Keratinocyte (primary cell): Measurements from ENCODE around the gene VCL. TPM values are rescaled to one million over a fixed set of nuclear protein-coding genes. Genes with fewer than 3 reads are reported as not detected.

Experiments used
- DNase-seq: peaks from one replicate; pipeline ENCODE4 v3.0.0-alpha.2; 2011; ENCODE audit warnings: low read depth, missing footprints, low spot score
- FAIRE-seq: peaks from 2 replicates; lab custom pipeline; 2011; peaks lifted over from hg19 to GRCh38; lab: Jason Lieb, UNC
- H2AFZ ChIP-seq: 2 replicates; pipeline ENCODE4 v1.6.0; 2012; ENCODE audit warnings: low read length, control low read depth, inconsistent platforms; ENCODE audit not compliant: control insufficient read depth
- H3K27ac ChIP-seq: 2 replicates; pipeline ENCODE4 v1.5.1; 2011; ENCODE audit warnings: low read length; ENCODE audit not compliant: control insufficient read depth, insufficient read depth
- H3K27me3 ChIP-seq: 3 replicates; pipeline ENCODE4 v1.6.0; 2011; ENCODE audit warnings: low read length; ENCODE audit not compliant: control insufficient read depth, insufficient read depth; ENCODE audit errors: extremely low read depth
- H3K36me3 ChIP-seq, 2 experiments: 2 replicates in 1 of 2; 3 replicates in 1 of 2; pipeline ENCODE4 v1.5.1; 2011; ENCODE audit warnings: low read length in 2 of 2, mild to moderate bottlenecking in 1 of 2; ENCODE audit not compliant: control insufficient read depth in 2 of 2, insufficient read depth in 2 of 2; ENCODE audit errors: extremely low read depth in 1 of 2
- H3K4me1 ChIP-seq: 3 replicates; pipeline ENCODE4 v1.5.1; 2011; ENCODE audit warnings: low read length; ENCODE audit not compliant: control insufficient read depth, insufficient read depth; ENCODE audit errors: extremely low read depth
- H3K4me2 ChIP-seq: 3 replicates; pipeline ENCODE4 v1.6.0; 2011; ENCODE audit warnings: low read depth, low read length; ENCODE audit not compliant: control insufficient read depth, insufficient read depth; ENCODE audit errors: extremely low read depth
- H3K4me3 ChIP-seq, 3 experiments: fragments of 200-600 bp in 1 of 3; sonication (generic) in 1 of 3; 2 replicates in 2 of 3; 3 replicates in 1 of 3; pipeline ENCODE4 v1.5.1; 2011 to 2016; ENCODE audit warnings: low read length in 3 of 3, mild to moderate bottlenecking in 3 of 3, control low read depth in 2 of 3, inconsistent platforms in 1 of 3, low read depth in 1 of 3, mixed read lengths in 1 of 3, mixed run types in 1 of 3, moderate library complexity in 1 of 3; ENCODE audit not compliant: control insufficient read depth in 2 of 3, insufficient read depth in 2 of 3; ENCODE audit errors: extremely low read depth in 1 of 3
- H3K79me2 ChIP-seq: 2 replicates; pipeline ENCODE4 v1.6.0; 2012; ENCODE audit warnings: low read length; ENCODE audit not compliant: control insufficient read depth, insufficient read depth
- H3K9ac ChIP-seq: 3 replicates; pipeline ENCODE4 v1.6.0; 2011; ENCODE audit warnings: low read length; ENCODE audit not compliant: control insufficient read depth, insufficient read depth; ENCODE audit errors: extremely low read depth
- H3K9me1 ChIP-seq: 3 replicates; pipeline ENCODE4 v1.6.0; 2011; ENCODE audit warnings: low read length; ENCODE audit not compliant: control insufficient read depth, insufficient read depth; ENCODE audit errors: extremely low read depth
- H3K9me3 ChIP-seq: 2 replicates; pipeline ENCODE4 v1.5.1; 2012; ENCODE audit warnings: low read depth, low read length; ENCODE audit not compliant: control insufficient read depth
- H4K20me1 ChIP-seq: 3 replicates; pipeline ENCODE4 v1.6.0; 2011; ENCODE audit warnings: low read length; ENCODE audit not compliant: control insufficient read depth, insufficient read depth; ENCODE audit errors: extremely low read depth
- CTCF ChIP-seq, 3 experiments: IDR thresholded peaks in 1 of 3; conservative IDR thresholded peaks in 1 of 3; optimal IDR thresholded peaks in 1 of 3; 2 replicates in 2 of 3; 3 replicates in 1 of 3; pipeline versions ENCODE3 to v1.5.1; 2011; ENCODE audit warnings: low read length in 3 of 3, mild to moderate bottlenecking in 3 of 3, moderate library complexity in 2 of 3, control low read depth in 1 of 3, inconsistent platforms in 1 of 3; ENCODE audit not compliant: insufficient read depth in 2 of 3; ENCODE audit errors: extremely low read depth in 1 of 3
- EZH2 ChIP-seq: IDR thresholded peaks from one replicate; pipeline ENCODE4 v1.6.1; 2012; ENCODE audit warnings: inconsistent platforms, mild to moderate bottlenecking, low read length, moderate library complexity
- dilution Hi-C: fragments of 300-500 bp; cut with MboI; formaldehyde crosslinking; loops from one replicate; pipeline ENCODE4 v1.7.0; 2020; ENCODE audit warnings: low sequenced_read_pairs; ENCODE audit not compliant: extremely low pct_ligation_motif_present
- polyA plus RNA-seq, 5 experiments: library from polyadenylated mRNA; depleted of rRNA in 3 of 5; stranded (reverse) in 3 of 5; stranded (forward) in 1 of 5; unstranded in 1 of 5; fragments of >200 nt; gene quantifications; 1 replicate in 1 of 5; 2 replicates in 3 of 5; 3 replicates in 1 of 5; pipeline versions ENCODE4 v1.2.1 to v1.2.3, GENCODE V29; 2011 to 2012; ENCODE audit warnings: missing spikeins in 2 of 5, low read depth in 1 of 5, low replicate concordance in 1 of 5

VCL gene
- polyA plus RNA-seq, 1 donor (not counting 4 experiments of a cell fraction or from before 2014, with no cell fraction given): 102 TPM

- no peak overlapping the region for H3K27ac ChIP-seq
- dilution Hi-C loops: no loop called here
- no peak for FAIRE-seq
These were observed 116.1 kb downstream of the VCL start for GRCh38 chr10:74114041-74114448.

DNA sequence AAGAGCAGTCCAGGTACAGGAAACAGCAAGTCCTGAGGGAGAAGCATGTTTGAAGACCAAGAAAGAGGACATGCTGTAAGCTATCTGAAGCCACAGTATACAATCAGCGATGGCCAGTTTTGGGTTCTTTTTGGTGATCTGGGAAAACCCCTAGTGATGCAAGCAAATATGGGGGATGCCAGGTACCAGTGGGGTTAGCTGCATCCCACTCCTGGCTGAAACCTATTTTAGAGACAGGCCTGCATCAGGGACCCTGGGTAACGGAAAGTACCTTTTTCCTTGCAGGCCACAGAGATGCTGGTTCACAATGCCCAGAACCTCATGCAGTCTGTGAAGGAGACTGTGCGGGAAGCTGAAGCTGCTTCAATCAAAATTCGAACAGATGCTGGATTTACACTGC lies 119.8 kb downstream of the VCL start:
- Histone ChIP-seq H4K20me1 (peaks cover 5% of the 10 kb centered on the region), H3K4me3 (no peak overlapping the region), H3K9me3 (no peaks in the 10 kb centered on the region), H3K9me1 (no peaks in the 10 kb centered on the region), H3K27me3 (no peaks in the 10 kb centered on the region), H3K36me3 (peaks cover 42 to 51% of the 10 kb centered on the region in 2 experiments), H3K9ac (no peak overlapping the region), H3K4me1 (peaks cover 27% of the 10 kb centered on the region), H3K79me2 (no peaks in the 10 kb centered on the region), H3K4me2 (no peak overlapping the region), H3K27ac (no peak overlapping the region), H2AFZ (no peak overlapping the region)
- no peak for FAIRE-seq
- DNase-seq: no peak
- dilution Hi-C loops: no loop called here
- no peak for TF ChIP-seq CTCF (optimal IDR thresholded peaks at IDR 0.05 in 1 of 3, IDR thresholded peaks at IDR 0.05 in 1 of 3, conservative IDR thresholded peaks at IDR 0.05 in 1 of 3; ENCODE audit: extremely low read depth in 1 of 3, insufficient read depth in 2 of 3, low read length in 3 of 3)
- no peak for TF ChIP-seq EZH2

More at GRCh38 chr10:74114041-74114448, 116.1 kb downstream of the VCL start:
- Histone ChIP-seq H3K36me3 (peaks cover 54 to 60% of the 10 kb centered on the region in 2 experiments), H3K4me2 (peak overlapping the region; percentile 25), H3K4me3 (no peak overlapping the region), H3K79me2 (no peaks in the 10 kb centered on the region), H3K4me1 (peaks cover 23% of the 10 kb centered on the region), H4K20me1 (peaks cover 6% of the 10 kb centered on the region), H3K9me1 (no peaks in the 10 kb centered on the region), H3K27me3 (no peaks in the 10 kb centered on the region), H3K9ac (no peak overlapping the region), H3K9me3 (no peaks in the 10 kb centered on the region), H2AFZ (no peak overlapping the region)
- TF ChIP-seq EZH2 (no peak), CTCF (optimal IDR thresholded peaks at IDR 0.05 in 1 of 3, IDR thresholded peaks at IDR 0.05 in 1 of 3, conservative IDR thresholded peaks at IDR 0.05 in 1 of 3; ENCODE audit: extremely low read depth in 1 of 3, insufficient read depth in 2 of 3, low read length in 3 of 3) (no peak)
- DNase-seq: no peak
